K562 (cell line): ENCODE measurements around the gene PIP4K2A. TPM values are rescaled to one million over a fixed set of nuclear protein-coding genes. Genes with fewer than 3 reads are reported as not detected.
A peak's percentile ranks its signal among the peaks of the same experiment; 100 is the strongest.

Experiments used
- ARID1B ChIP-seq: fragments of 450-650 bp; IDR thresholded peaks from 2 replicates; pipeline ENCODE4 v1.6.1; 2016; ENCODE audit warnings: antibody characterized with exemption, mild to moderate bottlenecking, inconsistent platforms
- CBFA2T3 ChIP-seq: fragments of 450-650 bp; IDR thresholded peaks from 2 replicates; pipeline ENCODE4 v1.6.1; 2017
- CTBP1 ChIP-seq: fragments of 450-650 bp; IDR thresholded peaks from 2 replicates; pipeline ENCODE4 v1.6.1; 2016; ENCODE audit warnings: borderline replicate concordance
- E2F6 ChIP-seq, 2 experiments: IDR thresholded peaks; 2 replicates each; pipeline ENCODE4 v1.6.1; 2011; ENCODE audit warnings: borderline replicate concordance in 1 of 2, control low read depth in 1 of 2, low read depth in 1 of 2, low read length in 1 of 2, mild to moderate bottlenecking in 1 of 2, mixed read lengths in 1 of 2, moderate library complexity in 1 of 2; ENCODE audit not compliant: insufficient read depth in 1 of 2, insufficient read length in 1 of 2, poor library complexity in 1 of 2, severe bottlenecking in 1 of 2; ENCODE audit errors: extremely low read depth in 1 of 2
- EP300 ChIP-seq: IDR thresholded peaks from 2 replicates; pipeline ENCODE4 v1.6.1; 2012; ENCODE audit warnings: low read length, improper control_type of control experiment
- HDAC1 ChIP-seq, 2 experiments: fragments of 450-650 bp; IDR thresholded peaks; 2 replicates each; pipeline ENCODE4 v1.6.1; 2016 to 2017; ENCODE audit warnings: inconsistent platforms in 1 of 2, mild to moderate bottlenecking in 1 of 2, moderate library complexity in 1 of 2
- IFI16 ChIP-seq: fragments of 250-450 bp; sonication (Bioruptor Pico); IDR thresholded peaks from 2 replicates; pipeline ENCODE4 v2.1.2; 2022; ENCODE audit warnings: mild to moderate bottlenecking, inconsistent platforms
- IRF2 ChIP-seq: sonication (generic); formaldehyde crosslinking; IDR thresholded peaks from 2 replicates; pipeline ENCODE4 v1.8.1; 2022; ENCODE audit warnings: mild to moderate bottlenecking, missing genetic modification reagents
- LCOR ChIP-seq: sonication (generic); formaldehyde crosslinking; IDR thresholded peaks from 2 replicates; pipeline ENCODE4 v1.8.0; 2022; ENCODE audit warnings: mild to moderate bottlenecking, missing genetic modification reagents
- NCOR1 ChIP-seq: fragments of 450-650 bp; IDR thresholded peaks from 2 replicates; pipeline ENCODE4 v1.6.1; 2016; ENCODE audit warnings: mild to moderate bottlenecking, moderate library complexity
- SMARCE1 ChIP-seq: fragments of 450-650 bp; IDR thresholded peaks from 2 replicates; pipeline ENCODE4 v1.7.1; 2016; ENCODE audit warnings: mild to moderate bottlenecking
- YY1 ChIP-seq, 3 experiments: IDR thresholded peaks; 2 replicates each; pipeline ENCODE4 v1.6.1; 2011; ENCODE audit warnings: low read length in 2 of 3, mild to moderate bottlenecking in 2 of 3, moderate library complexity in 2 of 3, borderline replicate concordance in 1 of 3, control low read depth in 1 of 3, low read depth in 1 of 3; ENCODE audit not compliant: insufficient read depth in 3 of 3, insufficient replicate concordance in 2 of 3, control insufficient read depth in 1 of 3, insufficient read length in 1 of 3; ENCODE audit errors: extremely low read depth in 1 of 3
- ZNF699 ChIP-seq: fragments of 250-450 bp; sonication (Bioruptor Pico); IDR thresholded peaks from 2 replicates; pipeline ENCODE4 v1.8.0; 2021; ENCODE audit warnings: mild to moderate bottlenecking, moderate library complexity; ENCODE audit not compliant: insufficient replicate concordance
- polyA plus RNA-seq, 8 experiments: library from polyadenylated mRNA; depleted of rRNA in 4 of 8; stranded (reverse) in 5 of 8; unstranded in 3 of 8; fragments of >200 nt; fragmentation: Nextera tagmentation in 2 of 8; fragmentation: Illumina TruSeq in 1 of 8; extraction: Ambion mirVana in 2 of 8; extraction: Trizol in 1 of 8; gene quantifications; 2 replicates each; pipeline versions ENCODE4 v1.2.1 to v1.2.3, GENCODE V29; 2011 to 2014; ENCODE audit warnings: inconsistent platforms in 1 of 8, missing spikeins in 1 of 8
- total RNA-seq, 7 experiments: library from RNA; depleted of rRNA in 6 of 7; stranded (reverse); fragments of >200 nt in 6 of 7; fragmentation: Illumina TruSeq in 2 of 7; extraction: Trizol in 2 of 7; gene quantifications; 2 replicates each; pipeline versions ENCODE4 v1.2.1 to v1.2.3, GENCODE V29; 2011 to 2021; ENCODE audit warnings: low replicate concordance in 1 of 7

PIP4K2A gene
- total and polyA plus RNA-seq, 9 of the 15 experiments (the other 6 are each of a cell fraction or from before 2014, with no cell fraction given): 35.6 to 117 (median 71.9) TPM

DNA sequence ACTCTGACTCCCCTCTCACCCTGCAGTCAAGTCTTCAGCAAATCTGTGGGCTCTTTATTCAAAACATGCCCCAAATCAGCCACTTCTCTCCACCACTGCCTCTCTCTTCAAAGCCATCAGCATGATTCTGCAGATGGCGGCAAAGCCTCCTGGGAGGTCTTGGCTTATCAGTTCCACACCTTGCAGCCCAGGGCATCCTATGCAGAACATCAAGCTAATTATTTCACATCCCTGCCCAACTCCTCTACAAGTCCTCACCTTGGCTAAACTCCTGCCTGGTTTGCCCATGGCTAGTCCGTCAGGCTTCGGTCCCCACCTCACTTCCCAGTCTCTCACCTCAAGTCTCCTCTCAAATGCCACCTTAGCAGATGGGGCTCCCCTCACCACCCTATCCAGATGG, 70.2 kb downstream of the PIP4K2A start (continued):
- TF ChIP-seq E2F6 (IDR thresholded peaks at IDR 0.05; ENCODE audit: borderline replicate concordance in 1 of 2, extremely low read depth in 1 of 2, insufficient read depth in 1 of 2, insufficient read length in 1 of 2, low read depth in 1 of 2, low read length in 1 of 2, poor library complexity in 1 of 2, severe bottlenecking in 1 of 2) (peak in 1 of 2 experiments; percentile 68), IRF2 (no peak), ZNF699 (CRISPR knock-in tag) (no peak), YY1 (IDR thresholded peaks at IDR 0.05; ENCODE audit: borderline replicate concordance in 1 of 3, control insufficient read depth in 1 of 3, extremely low read depth in 1 of 3, insufficient read depth in 3 of 3, insufficient read length in 1 of 3, insufficient replicate concordance in 2 of 3, low read depth in 1 of 3, low read length in 2 of 3) (peak in 1 of 3 experiments; percentile 50), CBFA2T3 (peak; percentile 26; the same call in 1 of the 2 replicates), CTBP1 (peak; percentile 78), SMARCE1 (no peak), IFI16 (no peak), LCOR (CRISPR knock-in tag) (0 out of 2 replicates have a peak, but pooled peaks have one; percentile 48), ARID1B (no peak; the same call in 1 of the 2 replicates), HDAC1 (IDR thresholded peaks at IDR 0.05) (0 out of 4 replicates have a peak, but pooled peaks of 1 of the 2 experiments have one; percentile 0), NCOR1 (no peak), EP300 (0 out of 2 replicates have a peak, but pooled peaks have one; percentile 9)
- TF ChIP-seq, all 486 proteins: peak for 14
